ENCODE measurements around the gene RHOH.
A peak's percentile ranks its signal among the peaks of the same experiment; 100 is the strongest.

Gene RHOH

DNA sequence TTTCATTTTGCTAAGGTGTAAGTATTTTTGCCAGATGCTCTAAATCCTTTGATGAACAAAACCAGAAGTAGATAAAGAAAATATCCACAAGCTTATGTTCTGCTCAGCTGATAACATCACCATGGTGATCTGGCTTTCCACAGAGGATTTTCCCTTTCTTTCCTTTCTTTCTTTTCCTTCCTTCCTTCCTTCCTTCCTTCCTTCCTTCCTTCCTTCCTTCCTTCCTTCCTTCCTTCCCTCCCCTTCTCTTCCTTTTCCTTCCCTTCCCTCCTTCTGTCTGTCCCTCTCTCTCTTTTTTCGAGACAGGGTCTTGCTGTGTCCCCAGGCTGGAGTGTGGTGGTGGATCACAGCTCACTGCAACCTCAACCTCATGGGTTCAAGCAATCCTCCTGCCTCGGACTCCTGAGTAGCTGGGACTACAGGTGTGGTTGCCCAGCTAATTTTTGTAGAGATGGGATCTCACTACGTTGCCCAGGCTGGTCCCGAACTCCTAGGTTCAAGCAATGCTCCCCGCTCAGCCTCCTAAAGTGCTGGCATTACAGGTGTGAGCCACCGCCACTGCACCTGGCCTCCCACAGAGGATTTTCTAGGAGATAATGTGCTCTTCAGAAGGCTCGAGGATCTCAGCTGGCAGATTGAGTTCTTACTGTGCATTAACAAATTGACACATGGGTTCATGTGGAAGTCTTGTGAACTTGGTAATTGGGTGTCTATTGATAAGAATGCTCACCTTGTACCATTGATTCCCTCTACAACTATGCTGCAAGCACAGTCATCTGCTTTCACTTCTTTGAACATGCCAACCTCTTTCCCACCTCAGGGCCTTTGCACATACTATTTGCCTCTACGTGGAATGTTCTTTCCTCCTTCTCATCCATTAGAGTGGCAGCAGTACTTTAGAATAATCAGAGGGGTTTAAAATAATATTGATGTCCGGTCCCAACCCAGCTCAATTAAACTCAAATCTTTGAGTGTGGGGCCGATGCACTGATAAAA lies 1.4 kb upstream of the RHOH start:
- no peak overlapping the region for H3K4me3 ChIP-seq (ENCODE audit: control insufficient read depth, low read depth, low read length)
- TF ChIP-seq, protein P1, sequence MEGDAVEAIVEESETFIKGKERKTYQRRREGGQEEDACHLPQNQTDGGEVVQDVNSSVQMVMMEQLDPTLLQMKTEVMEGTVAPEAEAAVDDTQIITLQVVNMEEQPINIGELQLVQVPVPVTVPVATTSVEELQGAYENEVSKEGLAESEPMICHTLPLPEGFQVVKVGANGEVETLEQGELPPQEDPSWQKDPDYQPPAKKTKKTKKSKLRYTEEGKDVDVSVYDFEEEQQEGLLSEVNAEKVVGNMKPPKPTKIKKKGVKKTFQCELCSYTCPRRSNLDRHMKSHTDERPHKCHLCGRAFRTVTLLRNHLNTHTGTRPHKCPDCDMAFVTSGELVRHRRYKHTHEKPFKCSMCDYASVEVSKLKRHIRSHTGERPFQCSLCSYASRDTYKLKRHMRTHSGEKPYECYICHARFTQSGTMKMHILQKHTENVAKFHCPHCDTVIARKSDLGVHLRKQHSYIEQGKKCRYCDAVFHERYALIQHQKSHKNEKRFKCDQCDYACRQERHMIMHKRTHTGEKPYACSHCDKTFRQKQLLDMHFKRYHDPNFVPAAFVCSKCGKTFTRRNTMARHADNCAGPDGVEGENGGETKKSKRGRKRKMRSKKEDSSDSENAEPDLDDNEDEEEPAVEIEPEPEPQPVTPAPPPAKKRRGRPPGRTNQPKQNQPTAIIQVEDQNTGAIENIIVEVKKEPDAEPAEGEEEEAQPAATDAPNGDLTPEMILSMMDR (conservative IDR thresholded peaks at IDR 0.05; ENCODE audit: control insufficient read depth, insufficient read depth, low read depth, low read length), result no peak
- no peak for DNase-seq (ENCODE audit: low read depth)

DNA sequence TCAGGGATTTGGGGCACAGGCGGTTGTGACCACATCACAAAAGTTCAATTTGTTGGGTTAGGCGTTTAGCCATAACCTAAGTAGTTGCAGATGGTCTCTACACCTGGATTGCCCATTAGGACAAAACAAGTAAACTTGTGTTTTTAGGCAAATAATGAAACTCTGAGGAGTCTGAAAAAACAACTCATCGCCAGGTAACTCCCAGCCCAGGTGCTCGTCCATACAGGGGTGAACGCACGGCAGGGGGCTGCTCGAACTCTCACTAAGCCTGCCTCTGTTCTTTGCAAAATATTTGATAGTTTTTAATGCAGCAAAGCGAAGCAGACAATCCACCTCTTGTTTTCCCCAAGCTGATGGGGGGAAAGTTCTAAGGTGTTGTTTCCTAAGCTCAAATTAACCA lies 559 bp upstream of the RHOH start:
- DNase-seq (ENCODE audit: low read depth), result no peak
- TF ChIP-seq, protein P1 (conservative IDR thresholded peaks at IDR 0.05; ENCODE audit: control insufficient read depth, insufficient read depth, low read depth, low read length), result no peak
- H3K4me3 ChIP-seq (ENCODE audit: control insufficient read depth, low read depth, low read length), result no peak overlapping the region

DNA sequence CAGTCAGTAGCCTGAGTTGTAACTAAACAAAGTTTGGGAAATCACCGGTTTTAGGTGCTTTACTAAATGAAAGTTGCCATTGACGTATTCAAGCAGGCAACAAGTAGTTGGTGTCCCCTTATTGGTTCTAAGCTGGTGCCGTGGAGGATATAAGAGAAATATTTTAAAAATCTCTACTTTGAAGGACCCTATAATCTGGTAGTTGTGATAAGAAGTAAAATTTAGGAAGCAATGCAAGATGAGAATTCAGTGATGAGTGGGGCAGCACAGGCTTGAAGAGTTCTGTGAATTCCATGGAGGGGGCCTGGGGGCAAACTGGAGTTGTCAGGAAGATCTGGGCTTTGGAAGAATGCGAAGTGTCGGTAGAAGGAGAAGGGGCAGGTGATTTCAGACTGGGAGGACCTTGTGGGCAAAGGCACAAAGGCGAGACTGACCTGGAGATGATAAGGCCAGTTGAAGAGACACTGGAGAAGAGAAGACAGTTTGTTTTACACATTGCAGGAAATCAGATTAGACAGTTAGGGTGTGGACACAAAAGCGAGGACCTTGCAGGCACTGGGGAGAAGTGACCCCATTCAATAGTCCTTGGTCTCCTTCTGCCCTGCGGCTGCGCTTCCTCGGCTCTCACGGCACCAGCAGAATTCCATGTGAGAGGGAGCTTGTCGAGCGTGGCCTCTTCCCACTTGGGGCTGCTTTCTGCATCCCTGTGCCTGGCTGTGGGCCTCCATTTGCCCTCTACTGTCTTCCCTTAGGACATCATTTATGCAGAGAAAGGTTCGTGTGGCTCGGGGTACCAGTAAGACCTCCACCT lies 1.3 kb downstream of the RHOH start:
- no peak overlapping the region for H3K4me3 ChIP-seq (ENCODE audit: control insufficient read depth, low read depth, low read length)
- DNase-seq (ENCODE audit: low read depth), result no peak
- TF ChIP-seq, protein P1 (conservative IDR thresholded peaks at IDR 0.05; ENCODE audit: control insufficient read depth, insufficient read depth, low read depth, low read length), result no peak

DNA sequence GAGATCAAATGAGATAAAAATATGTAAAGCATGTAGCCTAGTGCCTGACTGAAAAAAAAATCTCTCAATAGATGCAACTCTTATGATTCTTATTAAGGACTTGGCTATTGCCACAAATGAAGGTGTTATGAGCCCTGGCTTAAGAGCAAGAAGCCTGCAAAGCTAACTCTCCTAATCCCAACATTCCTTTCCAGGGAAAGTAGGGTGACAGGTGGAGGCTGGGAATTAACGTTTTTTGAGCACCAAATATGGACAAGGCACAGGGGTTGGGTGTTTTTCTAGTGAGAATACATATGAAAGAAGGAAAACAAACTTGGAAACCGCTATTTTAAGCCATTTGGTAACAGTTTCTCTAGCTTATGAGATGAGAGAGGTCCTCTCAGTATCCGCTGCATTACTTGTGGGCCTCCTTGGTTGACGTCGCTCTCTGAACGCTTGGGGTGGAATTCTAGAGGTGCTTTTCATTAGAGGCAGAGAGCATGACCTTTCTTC lies 2.4 kb downstream of the RHOH start:
- TF ChIP-seq, protein P1 (conservative IDR thresholded peaks at IDR 0.05; ENCODE audit: control insufficient read depth, insufficient read depth, low read depth, low read length), result no peak
- DNase-seq (ENCODE audit: low read depth), result no peak
- no peak overlapping the region for H3K4me3 ChIP-seq (ENCODE audit: control insufficient read depth, low read depth, low read length)

DNA sequence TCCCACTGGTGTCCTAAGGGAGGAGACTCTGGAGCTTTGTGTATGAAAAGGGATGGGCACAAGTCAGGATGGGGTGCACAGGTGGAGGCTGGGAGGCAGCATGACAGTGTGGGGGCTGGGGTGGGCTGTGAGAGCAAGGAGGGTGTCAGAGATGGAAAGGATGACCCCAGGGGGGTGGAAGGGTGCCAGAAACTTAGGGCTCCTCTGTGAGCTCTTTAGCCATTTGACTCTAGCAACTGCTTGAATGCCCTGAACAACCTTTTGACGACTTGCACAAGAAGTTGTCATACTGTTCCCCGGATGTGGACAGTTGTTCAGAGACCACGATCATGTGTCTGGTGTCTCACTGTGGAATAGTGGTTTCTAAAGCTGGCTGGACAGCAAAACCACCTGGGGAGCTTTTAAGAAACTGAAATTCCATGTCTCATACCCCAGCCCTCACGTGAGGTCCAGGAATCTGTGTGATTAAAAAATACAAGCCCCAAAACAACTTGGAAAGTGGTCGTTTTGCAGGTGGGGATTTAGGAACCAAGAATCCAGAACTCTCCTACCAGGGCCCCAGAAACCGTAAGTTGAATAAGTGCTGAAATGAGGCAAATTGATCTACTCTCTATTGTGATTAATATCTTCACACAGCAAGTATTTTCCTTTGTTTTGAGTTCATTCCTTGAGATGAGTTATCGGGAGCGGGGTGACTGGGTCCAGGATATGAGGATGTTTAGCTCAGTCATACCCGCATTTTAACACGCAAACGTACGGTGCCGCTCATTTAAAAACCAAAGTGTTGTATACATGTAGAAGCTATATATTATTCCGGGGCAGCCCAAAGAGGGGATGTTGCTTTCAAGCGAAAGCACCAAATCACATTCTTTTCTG lies 3.4 kb downstream of the RHOH start:
- no peak overlapping the region for H3K4me3 ChIP-seq (ENCODE audit: control insufficient read depth, low read depth, low read length)
- TF ChIP-seq, protein P1 (conservative IDR thresholded peaks at IDR 0.05; ENCODE audit: control insufficient read depth, insufficient read depth, low read depth, low read length), result no peak
- peak; percentile 54 for DNase-seq (ENCODE audit: low read depth)
